Memory B cell (primary cell): Measurements from ENCODE around the gene NEK8.

ENCODE experiments used
- ATAC-seq: fragments of 150-1000 bp; cut with Tn5 transposase; 2 replicates; pipeline ENCODE4 v1.10.0; 2021; ENCODE audit warnings: low read depth, mild to moderate bottlenecking, moderate library complexity
- DNase-seq, 2 donors: peaks; one replicate each; pipeline ENCODE4 v3.0.0; 2022; ENCODE audit warnings: low spot score in 2 of 2
- H3K27ac Mint-ChIP-seq: one replicate; pipeline ENCODE4 v1.8.0; 2022; ENCODE audit warnings: mild to moderate bottlenecking, moderate library complexity, mixed read lengths
- H3K27me3 Mint-ChIP-seq: one replicate; pipeline ENCODE4 v1.8.0; 2022; ENCODE audit warnings: mixed read lengths
- H3K36me3 Mint-ChIP-seq: one replicate; pipeline ENCODE4 v1.8.0; 2022; ENCODE audit warnings: mild to moderate bottlenecking, mixed read lengths
- H3K4me1 Mint-ChIP-seq: one replicate; pipeline ENCODE4 v1.8.0; 2022; ENCODE audit warnings: mixed read lengths
- H3K4me3 Mint-ChIP-seq: one replicate; pipeline ENCODE4 v1.8.0; 2022; ENCODE audit warnings: mild to moderate bottlenecking, moderate library complexity, mixed read lengths
- H3K9me3 Mint-ChIP-seq: one replicate; pipeline ENCODE4 v1.8.0; 2022; ENCODE audit warnings: mixed read lengths

Gene NEK8

GRCh38 chr17:28740406-28741357, 12.1 kb downstream of the NEK8 start:
- Mint-ChIP-seq H3K27me3 (no peaks in the 10 kb centered on the region), H3K27ac (peak overlapping the region; percentile 99), H3K4me1 (peaks cover 45% of the 10 kb centered on the region), H3K9me3 (no peaks in the 10 kb centered on the region), H3K4me3 (peak overlapping the region; percentile 68), H3K36me3 (peaks cover 5% of the 10 kb centered on the region)
- DNase-seq (no peak), ATAC-seq (no peak)

- Mint-ChIP-seq H3K27ac (peak overlapping the region; percentile 99), H3K4me3 (peak overlapping the region; percentile 68), H3K27me3 (no peaks in the 10 kb centered on the region), H3K36me3 (peaks cover 4% of the 10 kb centered on the region), H3K9me3 (no peaks in the 10 kb centered on the region), H3K4me1 (peaks cover 55% of the 10 kb centered on the region)
- DNase-seq (peak in 1 of 2 donors; percentile 60), ATAC-seq (peak; percentile 8)
These were observed 13.1 kb downstream of the NEK8 start for GRCh38 chr17:28741358-28742349.

DNA sequence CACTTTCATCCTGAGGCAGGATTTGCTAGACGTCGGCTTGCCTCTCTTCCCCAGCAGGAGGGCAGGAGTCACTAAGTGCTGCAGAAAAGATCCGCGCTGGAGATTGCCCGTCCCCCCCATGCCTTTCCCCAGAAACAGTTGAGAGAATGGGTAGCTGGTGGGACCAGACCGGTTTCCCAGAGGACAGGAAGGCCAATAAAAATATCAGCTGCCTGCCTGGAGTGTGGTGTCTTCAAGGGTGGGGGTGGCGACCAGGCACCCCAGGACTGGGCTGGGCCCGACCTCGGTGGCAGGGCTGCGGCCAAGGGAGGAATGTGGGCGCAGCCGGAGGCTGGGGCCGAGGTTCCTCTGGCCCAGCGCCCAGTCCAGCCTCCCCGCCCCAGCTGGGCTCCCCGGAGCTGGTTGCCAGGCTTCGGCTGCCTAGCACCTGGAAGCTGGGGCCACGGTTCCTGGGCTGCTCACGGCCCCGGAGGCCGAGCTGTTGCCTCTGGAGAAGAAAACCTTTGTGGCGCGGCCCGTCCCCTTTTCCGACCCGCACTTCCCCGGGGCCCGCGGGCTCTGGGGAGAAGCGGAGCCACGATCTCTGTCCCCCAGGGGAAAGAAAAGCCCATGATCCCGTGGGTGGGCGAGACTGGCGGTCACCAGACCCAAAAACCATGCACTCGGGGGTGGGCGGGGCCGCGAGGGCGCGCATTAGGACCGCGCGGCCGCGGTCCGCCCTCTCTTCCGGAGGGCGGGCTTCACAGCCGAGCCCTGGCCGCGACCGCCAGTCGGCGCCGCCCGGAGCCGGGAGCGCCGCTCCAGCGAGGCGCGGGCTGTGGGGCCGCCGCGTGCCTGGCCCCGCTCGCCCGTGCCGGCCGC, 14.9 kb downstream of the NEK8 start, which contains the start of gene TRAF4:
TSS of gene TRAF4 (plus strand) at position 769 of the 861 bp plus-strand sequence. CDS start 102 bp downstream, outside the sequence.
- Mint-ChIP-seq H3K9me3 (no peaks in the 10 kb centered on the region), H3K4me1 (peaks cover 51% of the 10 kb centered on the region), H3K4me3 (peak within 1 kb of the TSS; percentile 94)

GRCh38 chr17:28744104-28744971, 15.8 kb downstream of the NEK8 start:
- H3K36me3 Mint-ChIP-seq, result peaks cover 9% of the 10 kb centered on the region

More for the DNA sequence above, 14.9 kb downstream of the NEK8 start, which contains the start of gene TRAF4:
- peak; percentile 79 for DNase-seq
- peaks cover 9% of the 10 kb centered on the region for H3K36me3 Mint-ChIP-seq
- peak within 1 kb of the TSS; percentile 99 for H3K27ac Mint-ChIP-seq
- ATAC-seq, result peak; percentile 71
- no peaks in the 10 kb centered on the region for H3K27me3 Mint-ChIP-seq

DNA sequence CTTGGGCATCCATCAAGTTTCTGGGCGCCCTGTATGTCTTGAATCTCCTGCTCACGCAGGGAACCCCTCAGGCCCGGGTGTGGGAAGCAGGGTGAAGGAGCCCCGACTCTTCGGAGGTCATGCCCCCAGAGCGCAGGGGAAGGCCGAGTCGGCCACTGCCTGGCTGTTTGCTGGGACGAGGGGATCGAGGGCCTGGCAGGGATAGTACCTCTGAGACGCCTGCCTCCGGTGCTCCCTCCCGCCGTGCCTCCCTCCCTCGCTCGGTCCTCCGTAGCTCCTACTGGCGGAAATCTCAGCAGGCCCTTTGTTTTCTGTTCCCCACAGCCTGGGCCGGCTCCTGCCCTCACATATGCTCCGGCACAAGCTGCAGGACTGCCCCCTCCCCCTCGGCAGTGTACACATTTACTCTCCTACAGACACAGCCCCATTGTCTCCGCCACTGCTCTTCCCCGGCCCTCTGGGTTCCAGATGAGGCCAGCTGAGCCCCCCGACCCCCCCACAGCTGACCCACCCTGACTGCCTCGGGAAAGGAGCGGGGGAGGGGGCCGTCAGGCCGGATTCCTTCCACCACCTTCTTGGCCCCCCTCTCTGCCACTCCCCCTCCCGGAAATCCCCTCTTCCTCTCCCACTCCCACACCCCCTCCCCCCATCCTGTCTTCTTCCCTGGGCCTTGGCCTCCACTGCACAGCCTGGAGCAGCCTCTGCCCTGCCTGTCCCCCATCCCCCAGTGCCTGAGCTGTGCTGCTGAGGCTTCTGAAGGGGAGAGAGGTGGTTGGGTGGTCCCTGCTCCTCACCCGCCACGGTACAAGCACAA, 16.6 kb downstream of the NEK8 start:
- DNase-seq (no peak), ATAC-seq (no peak)
- peaks cover 9% of the 10 kb centered on the region for H3K36me3 Mint-ChIP-seq
- H3K27ac Mint-ChIP-seq, result peak overlapping the region; percentile 99
- H3K4me3 Mint-ChIP-seq, result peak overlapping the region; percentile 94
- no peaks in the 10 kb centered on the region for H3K9me3 Mint-ChIP-seq
- H3K27me3 Mint-ChIP-seq, result no peaks in the 10 kb centered on the region
- peaks cover 46% of the 10 kb centered on the region for H3K4me1 Mint-ChIP-seq

More at GRCh38 chr17:28744104-28744971, 15.8 kb downstream of the NEK8 start:
- ATAC-seq (peak; percentile 47), DNase-seq (peak; percentile 70 to 73)
- peaks cover 48% of the 10 kb centered on the region for H3K4me1 Mint-ChIP-seq
- H3K27me3 Mint-ChIP-seq, result no peaks in the 10 kb centered on the region
- peak overlapping the region; percentile 99 for H3K27ac Mint-ChIP-seq
- peak overlapping the region; percentile 94 for H3K4me3 Mint-ChIP-seq
- no peaks in the 10 kb centered on the region for H3K9me3 Mint-ChIP-seq

DNA sequence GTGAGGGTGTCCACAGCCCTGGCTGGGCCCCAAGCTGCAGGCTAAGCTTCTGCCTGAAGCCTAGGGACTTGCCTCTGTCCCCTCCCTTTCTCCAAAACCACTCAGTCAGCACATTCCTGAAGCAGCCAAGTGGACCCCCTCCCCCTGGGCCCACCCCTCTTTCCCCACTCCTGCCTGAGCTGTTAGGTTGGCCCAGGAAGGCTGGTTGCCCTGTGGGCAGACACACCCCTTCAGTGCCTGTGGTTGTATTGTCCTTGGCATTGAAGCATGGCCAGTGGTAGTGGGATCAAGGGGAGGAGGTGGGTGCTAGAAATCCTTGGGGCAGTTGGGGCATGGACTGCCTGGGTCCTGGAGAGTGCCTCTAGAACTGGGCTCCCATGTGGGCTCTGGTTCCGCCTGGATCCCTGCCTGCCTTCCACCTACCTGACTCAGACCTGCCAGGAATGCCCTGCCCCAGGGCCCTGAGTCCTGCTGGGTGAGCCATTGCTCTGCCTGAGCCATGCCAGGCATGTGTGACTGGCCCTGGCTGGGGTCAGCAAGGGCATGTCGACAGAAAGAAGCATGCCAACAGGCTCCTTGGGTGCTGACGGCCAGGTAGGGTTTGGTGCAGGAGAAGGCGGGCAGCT, 17.3 kb downstream of the NEK8 start:
- no peak for ATAC-seq
- H3K4me3 Mint-ChIP-seq, result peak overlapping the region; percentile 94
- H3K4me1 Mint-ChIP-seq, result peaks cover 39% of the 10 kb centered on the region
- H3K9me3 Mint-ChIP-seq, result no peaks in the 10 kb centered on the region
- H3K36me3 Mint-ChIP-seq, result peaks cover 9% of the 10 kb centered on the region
- peak overlapping the region; percentile 99 for H3K27ac Mint-ChIP-seq
- DNase-seq, result no peak
- H3K27me3 Mint-ChIP-seq, result no peaks in the 10 kb centered on the region

DNA sequence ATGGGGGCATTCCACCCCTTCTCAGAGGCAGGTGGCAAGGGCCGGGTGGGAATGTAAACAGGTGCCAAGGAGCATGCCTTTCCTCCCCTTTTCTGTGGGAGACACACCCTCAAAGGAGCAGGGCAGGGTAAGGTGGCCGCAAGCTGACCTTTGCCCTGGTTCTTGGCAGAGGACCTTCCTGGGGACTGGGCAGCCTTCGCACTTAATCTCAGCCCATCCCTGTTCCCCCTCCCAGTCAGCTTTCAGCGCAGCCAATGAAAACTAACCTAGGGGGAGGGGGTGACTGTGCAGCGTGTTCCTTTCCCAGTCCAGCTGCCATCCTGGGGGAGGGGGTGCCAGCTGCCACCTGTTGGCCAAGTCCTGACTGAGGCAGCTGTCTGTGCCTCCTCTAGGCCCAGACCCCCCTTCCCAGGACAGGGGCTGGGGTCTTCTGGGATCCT, 18.0 kb downstream of the NEK8 start:
- ATAC-seq (no peak), DNase-seq (no peak)
- Mint-ChIP-seq H3K9me3 (no peaks in the 10 kb centered on the region), H3K36me3 (peaks cover 7% of the 10 kb centered on the region), H3K27me3 (no peaks in the 10 kb centered on the region), H3K27ac (peak overlapping the region; percentile 99), H3K4me3 (peak overlapping the region; percentile 94), H3K4me1 (peaks cover 32% of the 10 kb centered on the region)

- no peak for DNase-seq
- peak overlapping the region; percentile 99 for H3K27ac Mint-ChIP-seq
- no peak overlapping the region for H3K4me3 Mint-ChIP-seq
- peaks cover 27% of the 10 kb centered on the region for H3K4me1 Mint-ChIP-seq
- peaks cover 7% of the 10 kb centered on the region for H3K36me3 Mint-ChIP-seq
- no peak for ATAC-seq
- no peaks in the 10 kb centered on the region for H3K27me3 Mint-ChIP-seq
- no peaks in the 10 kb centered on the region for H3K9me3 Mint-ChIP-seq
These were observed 18.6 kb downstream of the NEK8 start for GRCh38 chr17:28747051-28747691.

GRCh38 chr17:28747801-28748750, 19.5 kb downstream of the NEK8 start:
- Mint-ChIP-seq H3K4me3 (no peak overlapping the region), H3K4me1 (peaks cover 25% of the 10 kb centered on the region)

GRCh38 chr17:28748852-28749515, 20.4 kb downstream of the NEK8 start:
- DNase-seq (no peak), ATAC-seq (no peak)
- Mint-ChIP-seq H3K4me1 (peaks cover 23% of the 10 kb centered on the region), H3K36me3 (peaks cover 7% of the 10 kb centered on the region), H3K4me3 (no peak overlapping the region), H3K27ac (peak overlapping the region; percentile 62), H3K9me3 (no peaks in the 10 kb centered on the region), H3K27me3 (no peaks in the 10 kb centered on the region)

More at GRCh38 chr17:28747801-28748750, 19.5 kb downstream of the NEK8 start:
- no peaks in the 10 kb centered on the region for H3K9me3 Mint-ChIP-seq
- DNase-seq (no peak), ATAC-seq (no peak)
- H3K27me3 Mint-ChIP-seq, result no peaks in the 10 kb centered on the region
- H3K27ac Mint-ChIP-seq, result peak overlapping the region; percentile 62
- H3K36me3 Mint-ChIP-seq, result peaks cover 7% of the 10 kb centered on the region
